ENCODE data around the gene FAM174B.

The FAM174B gene

DNA sequence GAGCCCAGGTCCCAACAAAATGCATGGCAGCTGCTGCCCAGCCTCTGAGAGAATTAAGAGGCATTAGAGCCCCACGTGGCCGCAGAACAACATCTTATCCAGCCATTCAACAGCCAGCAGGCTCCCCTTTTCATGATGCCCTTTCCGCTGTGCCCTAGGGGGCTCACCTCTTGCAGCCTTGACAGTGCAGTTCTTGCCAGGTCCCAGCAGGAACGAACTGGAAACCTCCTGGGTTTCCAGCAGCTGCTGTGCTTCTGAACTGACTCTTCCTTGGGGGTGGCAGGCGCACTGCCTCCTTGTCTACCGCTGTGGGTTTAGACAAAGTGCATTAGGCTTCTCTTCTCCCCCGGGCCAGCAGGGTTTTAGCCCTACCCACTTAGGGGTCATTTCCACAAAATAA lies 85.2 kb downstream of the FAM174B start:
- no peak overlapping the region for H3K27ac ChIP-seq (ENCODE audit: low read length)
- H3K27me3 ChIP-seq (ENCODE audit: control insufficient read depth, insufficient read depth, low read length), result no peaks in the 10 kb centered on the region
- H3K4me3 ChIP-seq (ENCODE audit: low read length), result no peak overlapping the region
- H3K4me1 ChIP-seq (ENCODE audit: control insufficient read depth, low read depth, low read length), result no peaks in the 10 kb centered on the region
- no peaks in the 10 kb centered on the region for H3K9me3 ChIP-seq (ENCODE audit: control insufficient read depth, low read depth, low read length)
- H3K9ac ChIP-seq (ENCODE audit: low read length), result no peak overlapping the region
- no peaks in the 10 kb centered on the region for H3K36me3 ChIP-seq (ENCODE audit: control insufficient read depth, low read depth, low read length)

DNA sequence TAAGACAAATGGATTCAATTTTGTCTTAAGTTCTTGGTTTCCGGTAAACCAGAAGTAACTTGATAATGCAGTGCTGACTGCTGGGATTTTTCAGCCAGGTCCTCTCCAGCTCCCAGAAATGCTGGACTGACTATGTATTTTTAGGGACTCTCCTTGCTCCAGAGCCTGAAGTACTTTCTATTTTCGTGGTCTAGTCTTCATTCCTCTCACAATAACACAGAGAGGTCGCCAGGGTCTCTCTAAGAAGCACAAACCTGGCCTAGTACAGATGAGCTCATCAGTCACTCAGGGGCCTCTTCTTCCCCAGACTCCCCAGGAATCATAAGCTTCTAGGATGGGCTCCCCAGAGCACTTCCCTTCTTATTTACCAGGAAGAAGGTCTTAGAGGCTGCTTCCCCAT lies 85.8 kb downstream of the FAM174B start:
- Histone ChIP-seq H3K9ac (ENCODE audit: low read length) (no peak overlapping the region), H3K27me3 (ENCODE audit: control insufficient read depth, insufficient read depth, low read length) (no peaks in the 10 kb centered on the region), H3K27ac (ENCODE audit: low read length) (no peak overlapping the region), H3K9me3 (ENCODE audit: control insufficient read depth, low read depth, low read length) (no peaks in the 10 kb centered on the region), H3K4me1 (ENCODE audit: control insufficient read depth, low read depth, low read length) (no peaks in the 10 kb centered on the region), H3K36me3 (ENCODE audit: control insufficient read depth, low read depth, low read length) (no peaks in the 10 kb centered on the region), H3K4me3 (ENCODE audit: low read length) (no peak overlapping the region)

Measured in iPS-18a (cell line).